Adrenal gland (tissue), 5 donors: ENCODE results near the gene LRRIQ4.

Experiments used
- CTCF ChIP-seq, 6 experiments: fragments of 450-650 bp in 4 of 6; fragments of 200-600 bp in 2 of 6; sonication (generic) in 1 of 6; IDR thresholded peaks; 1 replicate in 5 of 6; 2 replicates in 1 of 6; pipeline versions ENCODE4 v1.5.1 to v1.8.0; 2016 to 2021; ENCODE audit warnings: antibody characterized with exemption in 6 of 6, mild to moderate bottlenecking in 2 of 6, moderate library complexity in 1 of 6
- POLR2A ChIP-seq, 2 donors: fragments of 450-650 bp; IDR thresholded peaks; one replicate each; pipeline ENCODE4 v1.6.1; 2017; ENCODE audit warnings: antibody characterized with exemption in 2 of 2, mild to moderate bottlenecking in 2 of 2, moderate library complexity in 1 of 2
- donor health status: DM: no; HTN: no; CAD: no.

GRCh38 chr3:169867584-169868210 is 55.0 kb downstream of the LRRIQ4 start:
- TF ChIP-seq CTCF (IDR thresholded peaks at IDR 0.05) (no peak), POLR2A (IDR thresholded peaks at IDR 0.05) (no peak)
